ENCODE results near the gene TTYH3.
"Not testable (repeated sequence)": the region's sequence is repeated elsewhere in the genome, so short reads cannot be mapped to it uniquely, and the experiment has no call there.

TTYH3 gene

DNA sequence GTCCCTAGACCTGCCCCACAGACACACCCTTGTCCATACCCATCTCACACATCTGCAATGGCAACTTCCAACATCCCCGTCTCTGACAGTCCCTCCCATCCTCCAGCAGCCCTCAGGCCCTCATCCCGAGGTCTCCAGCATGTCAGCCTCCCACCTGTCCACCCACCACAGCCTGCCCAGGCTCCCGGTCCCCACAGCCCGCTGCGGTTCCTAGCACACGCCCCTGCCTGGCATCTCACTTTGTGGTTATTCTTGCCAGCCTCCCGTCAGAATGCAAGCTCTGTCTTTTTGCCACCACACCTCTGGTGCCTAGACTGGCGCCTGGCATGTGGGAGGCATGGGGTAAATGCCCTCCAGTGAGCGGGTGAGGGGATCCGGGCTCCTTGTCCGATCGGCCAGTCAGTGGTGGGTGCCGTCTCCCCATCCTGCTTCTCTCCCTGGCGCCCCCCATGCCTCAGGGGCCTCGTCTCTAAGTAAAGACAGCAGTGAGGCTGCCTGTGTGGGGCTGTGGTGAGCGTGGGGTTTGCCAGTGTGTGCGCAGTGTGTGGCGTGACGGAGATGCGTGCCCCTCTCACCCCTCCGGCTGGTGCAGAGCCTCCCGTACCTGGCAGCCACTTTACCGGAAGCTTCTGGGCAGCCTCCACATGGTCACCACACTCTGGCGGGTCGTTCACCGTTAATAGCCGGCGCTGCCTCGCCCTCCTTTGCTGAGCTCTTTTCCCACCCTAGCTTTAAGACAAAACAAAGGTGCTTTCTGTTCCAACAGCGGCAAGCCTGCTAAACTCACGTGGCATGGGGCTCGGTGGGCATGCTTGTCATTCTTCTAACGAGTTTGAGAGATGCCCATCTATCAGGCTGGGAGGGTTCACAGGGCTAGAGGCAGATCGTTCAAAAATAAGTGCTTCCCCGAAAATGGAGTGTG, 28.5 kb upstream of the TTYH3 start:
- no peak for DNase-seq (ENCODE audit: low read depth)

- no peak for DNase-seq (ENCODE audit: low read depth)
Measured at GRCh38 chr7:2604608-2605174, 27.1 kb upstream of the TTYH3 start.

DNA sequence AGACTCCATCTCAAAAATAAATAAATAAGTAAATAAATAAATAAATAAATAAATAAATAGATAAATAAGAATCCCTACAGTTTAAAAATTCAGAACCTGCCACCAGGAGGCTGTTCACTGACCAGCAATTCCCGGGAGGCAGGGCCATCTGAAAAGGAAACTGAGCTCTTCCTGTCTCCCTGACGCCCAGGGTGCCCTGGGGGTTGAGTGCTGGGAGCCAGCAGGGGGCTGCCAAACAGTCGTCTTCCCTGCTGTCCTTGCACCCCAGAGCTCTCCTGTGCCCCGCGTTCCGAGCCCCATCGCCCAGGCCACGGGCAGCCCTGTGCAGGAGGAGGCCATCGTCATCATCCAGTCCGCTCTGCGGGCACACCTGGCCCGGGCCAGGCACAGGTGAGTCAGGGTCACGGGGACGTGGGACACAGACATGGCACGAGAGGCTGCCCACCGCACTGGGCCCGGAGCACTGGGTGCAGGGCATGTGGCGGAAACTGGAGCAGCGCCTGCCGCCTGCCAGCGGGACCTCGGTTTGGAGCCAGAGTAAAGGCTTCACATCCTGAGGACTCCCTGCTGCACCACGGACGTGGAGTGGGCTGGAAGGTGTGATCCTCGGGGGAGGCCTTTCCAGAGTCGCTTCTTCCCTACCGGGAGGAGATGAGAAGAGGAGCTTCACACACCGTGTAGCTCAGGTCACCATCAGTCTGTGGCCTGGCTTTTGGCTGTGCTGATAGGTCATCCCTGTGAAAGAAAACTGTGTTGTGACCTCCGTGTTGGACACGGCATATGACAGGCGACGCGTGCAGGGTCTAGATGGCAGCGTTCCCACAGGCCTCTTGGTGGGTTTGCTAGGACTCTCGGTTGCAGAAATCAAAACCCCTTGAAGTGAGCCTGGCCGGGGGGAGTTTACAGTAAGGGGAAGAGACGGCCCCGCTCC, 25.9 kb upstream of the TTYH3 start:
- no peak for DNase-seq (ENCODE audit: low read depth)

DNA sequence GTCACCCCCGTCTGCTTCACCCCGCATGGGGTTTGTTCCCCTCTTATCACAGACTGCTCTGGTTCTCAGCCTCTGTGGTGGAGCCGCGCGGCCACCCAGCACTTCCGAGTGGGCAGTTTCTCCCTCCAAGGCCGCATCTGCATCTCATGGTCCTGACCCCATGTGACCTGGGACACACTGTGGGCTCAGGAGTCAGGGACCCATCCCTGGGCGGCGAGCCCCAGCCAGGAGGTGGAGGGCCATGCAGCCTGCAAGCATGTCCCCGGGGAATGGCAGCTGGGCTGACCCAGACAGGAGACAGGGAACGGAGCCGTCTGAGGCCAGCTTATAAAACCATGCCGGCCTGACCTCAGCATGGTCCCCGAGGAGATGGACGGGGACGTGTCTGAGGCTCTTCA, 25.2 kb upstream of the TTYH3 start:
- no peak for DNase-seq (ENCODE audit: low read depth)

GRCh38 chr7:2607122-2607922, 24.5 kb upstream of the TTYH3 start:
- no peak for DNase-seq (ENCODE audit: low read depth)

DNA sequence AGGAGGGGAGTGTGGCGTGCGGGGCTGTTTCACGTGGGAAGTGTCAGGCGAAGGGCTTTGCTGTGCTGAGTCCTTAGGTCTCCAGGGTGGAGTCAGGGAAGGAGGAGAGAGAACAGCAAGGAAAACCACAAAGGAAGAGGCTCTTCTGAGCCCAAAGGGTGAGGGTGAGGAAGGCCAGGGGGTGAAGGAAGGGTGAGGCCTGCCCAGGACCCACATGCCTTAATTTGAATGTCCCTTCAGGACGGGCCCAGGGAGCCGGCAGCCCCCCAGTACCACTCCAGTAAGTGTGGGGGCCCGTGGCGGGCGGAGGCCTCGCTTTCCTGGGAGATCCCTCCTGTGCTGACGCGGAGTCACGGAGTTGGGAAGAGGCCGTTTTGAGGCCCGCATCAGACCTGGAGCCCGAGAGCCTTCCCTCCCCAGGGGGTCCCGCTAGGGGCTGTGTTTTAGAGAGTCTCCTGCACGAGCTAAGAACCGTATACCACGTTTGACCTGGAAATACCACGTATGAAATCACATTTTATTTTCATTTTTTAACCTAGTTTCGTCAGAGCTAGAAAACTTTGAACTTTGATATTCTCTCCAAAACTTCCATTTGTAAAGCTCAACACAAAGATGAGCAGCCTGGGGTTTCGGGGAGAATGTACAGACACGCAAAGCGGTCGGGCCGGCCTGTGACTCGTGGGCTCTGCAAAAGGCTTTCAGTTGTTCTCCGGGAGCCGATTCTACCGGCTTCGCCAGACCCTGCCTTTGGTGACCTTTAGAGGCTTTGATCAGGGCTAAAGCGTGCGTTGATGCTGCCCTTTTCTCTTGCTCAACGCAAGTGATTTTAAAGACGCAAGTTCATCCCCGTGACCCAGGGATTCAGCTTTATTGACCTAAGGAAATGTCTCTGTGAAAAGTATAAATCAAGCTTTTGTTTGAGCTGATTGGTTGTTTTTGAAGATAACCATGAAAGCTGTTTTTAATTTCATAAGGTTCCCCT, 23.6 kb upstream of the TTYH3 start:
- DNase-seq (ENCODE audit: low read depth): no peak

DNA sequence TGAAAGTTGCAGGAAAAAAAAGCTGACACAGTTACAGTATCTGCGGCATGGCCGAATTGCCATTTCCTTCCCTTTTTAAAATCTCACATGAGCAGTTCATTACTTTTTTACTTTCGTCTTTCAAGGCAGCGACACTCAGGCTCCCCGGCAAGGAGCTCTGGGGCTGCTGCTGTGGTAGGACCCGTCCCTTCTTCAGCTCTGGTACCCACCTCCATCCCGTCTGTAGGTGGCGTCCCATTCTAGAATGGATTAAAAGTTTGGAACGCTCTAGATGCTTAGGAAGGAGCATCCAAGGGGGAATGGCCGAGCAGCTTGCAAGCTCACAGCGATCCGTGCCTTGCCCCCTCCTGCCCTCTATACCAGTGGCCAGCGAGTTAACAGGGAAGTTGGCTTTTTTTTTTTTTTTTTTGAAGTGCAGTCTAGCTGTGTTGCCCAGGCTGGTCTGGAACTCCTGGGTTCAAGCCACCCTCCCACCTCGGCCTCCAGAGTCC, 22.8 kb upstream of the TTYH3 start:
- no peak for DNase-seq (ENCODE audit: low read depth)

DNA sequence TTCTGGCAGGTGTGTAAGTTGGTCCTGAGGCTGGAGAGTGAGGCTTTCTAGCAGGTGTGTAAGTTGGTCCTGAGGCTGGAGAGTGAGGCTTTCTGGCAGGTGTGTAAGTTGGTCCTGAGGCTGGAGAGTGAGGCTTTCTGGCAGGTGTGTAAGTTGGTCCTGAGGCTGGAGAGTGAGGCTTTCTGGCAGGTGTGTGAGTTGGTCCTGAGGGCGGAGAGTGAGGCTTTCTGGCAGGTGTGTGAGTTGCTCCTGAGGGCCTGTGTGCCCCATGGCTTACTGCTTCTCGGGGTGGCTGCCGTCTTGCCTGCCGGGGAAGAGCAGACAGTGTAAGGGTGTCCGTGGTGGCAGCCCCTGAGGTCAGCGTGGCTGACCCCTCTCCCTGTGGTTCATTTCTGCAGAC, 22.1 kb upstream of the TTYH3 start:
- not testable (repeated sequence) for DNase-seq (ENCODE audit: low read depth)

DNA sequence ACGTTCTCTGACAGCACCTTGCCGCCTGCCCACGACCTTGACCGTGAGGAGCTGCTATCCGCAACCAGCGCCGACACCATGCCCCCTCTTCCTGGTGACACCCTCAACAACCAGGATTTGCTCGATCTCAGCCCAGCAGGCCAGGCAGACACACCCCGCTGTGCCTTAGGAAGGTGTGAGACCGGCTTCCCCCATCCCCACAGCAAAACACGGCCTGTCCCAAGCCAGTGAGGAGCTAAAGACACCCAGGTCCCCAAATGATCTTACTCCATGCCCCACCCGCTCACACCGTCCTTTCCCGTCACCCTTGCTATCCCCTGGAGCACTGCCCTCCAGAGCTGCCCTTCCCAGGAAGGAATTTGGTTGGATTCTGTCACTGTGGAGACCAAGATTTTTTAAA, 21.3 kb upstream of the TTYH3 start:
- DNase-seq (ENCODE audit: low read depth): no peak

DNA sequence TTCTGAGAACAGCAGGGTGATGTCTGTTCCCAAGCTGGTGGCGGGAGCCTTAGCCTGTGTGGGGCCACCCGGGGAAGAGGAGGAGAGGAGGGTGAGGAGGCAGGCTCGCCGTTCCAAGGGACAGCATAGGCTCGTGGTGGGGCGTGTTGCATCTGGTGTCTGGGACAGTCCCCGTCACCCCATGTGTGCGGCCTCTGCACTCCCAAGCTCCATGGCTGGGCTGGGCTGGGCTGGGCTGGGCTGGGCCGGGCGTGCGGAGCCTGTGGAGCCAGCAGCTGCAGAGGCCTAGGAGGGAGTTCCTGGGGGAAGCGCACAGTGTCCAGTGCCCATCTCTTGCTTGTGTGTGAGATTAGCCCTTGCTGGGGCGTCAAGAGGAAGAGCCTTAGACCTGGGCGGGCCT, 20.9 kb upstream of the TTYH3 start:
- no peak for DNase-seq (ENCODE audit: low read depth)

DNA sequence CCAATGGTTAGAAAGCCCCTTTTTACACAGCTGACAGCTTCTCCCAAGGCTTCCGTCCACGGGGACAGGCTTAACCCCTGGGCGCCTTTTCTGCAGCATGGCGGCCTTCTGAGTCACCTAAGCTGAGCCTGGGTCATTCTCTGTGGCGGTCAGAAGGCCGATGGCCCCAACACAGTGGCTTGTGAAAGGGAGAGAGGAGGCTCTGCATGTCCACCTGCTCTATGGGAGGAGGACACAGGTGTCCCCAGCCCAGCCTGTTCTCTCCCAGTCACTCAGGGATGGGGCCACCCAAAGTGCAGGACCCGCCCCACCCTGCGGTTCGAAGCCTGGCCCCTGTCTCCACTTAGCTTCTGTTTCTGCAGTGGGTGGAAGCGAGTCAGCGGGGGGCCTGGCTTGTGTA, 20.4 kb upstream of the TTYH3 start:
- DNase-seq (ENCODE audit: low read depth): no peak

- no peak for DNase-seq (ENCODE audit: low read depth)
Measured at GRCh38 chr7:2611922-2612321, 19.9 kb upstream of the TTYH3 start.

- no peak for DNase-seq (ENCODE audit: low read depth)
Measured at GRCh38 chr7:2612445-2613097, 19.2 kb upstream of the TTYH3 start.

GRCh38 chr7:2613098-2613930, 18.5 kb upstream of the TTYH3 start:
- DNase-seq (ENCODE audit: low read depth): no peak

- no peak for DNase-seq (ENCODE audit: low read depth)
Measured at GRCh38 chr7:2613931-2614600, 17.7 kb upstream of the TTYH3 start.

- no peak for DNase-seq (ENCODE audit: low read depth)
Measured at GRCh38 chr7:2614631-2615330, 17.0 kb upstream of the TTYH3 start.
